Inflammatory macrophage treated with lipopolysaccharide for 4 hours (primary cell): ENCODE measurements around the gene BFSP2.

Source experiments
- DNase-seq: peaks from one replicate; pipeline ENCODE4 v3.0.0-alpha.2; 2020

The BFSP2 gene

DNA sequence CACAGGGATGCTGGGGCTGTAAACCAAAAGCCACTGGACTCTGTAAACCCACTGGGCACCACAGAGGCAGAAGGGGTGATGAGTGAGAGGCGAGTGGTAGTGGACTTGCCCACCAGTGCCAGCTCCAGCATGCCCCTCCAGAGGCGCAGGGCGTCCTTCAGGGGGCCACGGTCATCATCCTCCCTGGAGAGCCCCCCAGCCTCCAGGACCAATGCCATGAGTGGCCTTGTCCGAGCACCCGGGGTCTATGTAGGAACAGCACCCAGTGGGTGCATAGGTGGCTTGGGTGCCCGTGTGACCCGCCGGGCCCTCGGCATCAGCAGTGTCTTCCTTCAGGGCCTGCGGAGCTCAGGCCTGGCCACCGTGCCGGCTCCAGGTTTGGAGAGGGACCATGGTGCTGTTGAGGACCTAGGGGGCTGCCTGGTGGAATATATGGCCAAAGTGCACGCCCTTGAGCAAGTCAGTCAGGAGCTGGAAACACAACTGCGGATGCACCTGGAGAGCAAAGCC is at the start of gene BFSP2:
TSS of gene BFSP2 (plus strand) at position 51 of the 510 bp plus-strand sequence. CDS start at position 79, 28 bp downstream.
- DNase-seq, result no peak

DNA sequence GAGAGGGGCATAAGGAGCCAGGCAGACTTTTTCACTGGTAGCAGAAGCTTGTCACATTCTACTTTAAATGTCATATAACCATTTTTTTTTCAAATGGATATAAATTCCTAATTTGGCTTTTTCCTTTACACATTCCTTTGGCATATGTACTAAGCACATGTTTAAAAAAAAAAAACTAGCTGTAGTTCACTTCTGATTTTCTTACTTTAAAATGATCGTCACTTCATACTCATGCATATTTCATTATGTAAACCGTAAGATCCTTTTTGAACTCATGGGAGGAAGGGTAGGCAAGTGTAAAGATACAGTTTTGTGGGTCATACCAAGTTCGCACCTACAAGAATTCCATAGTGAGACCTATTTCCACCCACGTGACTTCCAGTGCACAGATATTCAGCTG is 45.1 kb upstream of the BFSP2 start:
- no peak for DNase-seq

DNA sequence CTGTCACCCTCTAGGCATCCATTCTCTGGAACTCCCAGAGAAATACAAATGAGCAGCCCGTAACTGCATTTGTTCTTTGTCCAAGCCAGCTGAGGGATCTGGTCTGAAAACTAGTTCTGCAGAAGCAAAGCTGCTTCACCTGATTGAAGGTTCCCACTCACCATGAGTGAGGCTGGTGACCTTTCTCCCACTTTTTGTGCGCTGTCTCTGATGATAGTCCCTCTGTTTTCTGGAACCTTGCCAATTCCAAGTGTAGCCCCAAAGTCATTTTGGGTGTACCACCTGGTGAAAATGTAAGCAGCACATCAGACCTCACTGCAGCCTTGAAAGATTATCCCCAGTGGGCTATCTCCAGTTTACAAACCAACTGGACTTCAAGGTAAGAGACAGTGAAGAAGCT is 39.4 kb upstream of the BFSP2 start:
- DNase-seq, result no peak

- DNase-seq, result no peak
Measured at GRCh38 chr3:133361011-133361410, 38.8 kb upstream of the BFSP2 start.

DNA sequence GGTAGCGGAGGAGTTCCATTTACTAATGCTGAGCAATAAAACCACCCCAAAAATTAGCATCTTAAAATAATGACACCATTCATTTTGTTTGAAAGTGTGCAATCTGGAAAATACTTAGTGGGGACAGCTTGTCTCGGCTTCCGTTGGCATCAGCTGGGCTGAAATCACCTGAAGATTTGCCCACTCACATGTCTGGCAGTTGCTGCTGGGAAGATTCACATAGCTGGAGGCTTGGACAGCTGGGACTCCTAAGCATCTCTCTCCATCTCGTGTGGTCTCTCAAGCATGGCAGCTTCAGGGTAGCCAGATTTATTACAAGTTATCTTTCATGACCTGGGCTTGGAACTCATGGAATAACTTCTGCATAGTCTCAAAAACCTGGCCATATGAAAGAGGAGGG is 38.4 kb upstream of the BFSP2 start:
- no peak for DNase-seq

- DNase-seq, result no peak
Measured at GRCh38 chr3:133362539-133362938, 37.3 kb upstream of the BFSP2 start.

- DNase-seq, result no peak
Measured at GRCh38 chr3:133364704-133365103, 35.2 kb upstream of the BFSP2 start.

- DNase-seq, result no peak
Measured at GRCh38 chr3:133366921-133367320, 32.9 kb upstream of the BFSP2 start.

DNA sequence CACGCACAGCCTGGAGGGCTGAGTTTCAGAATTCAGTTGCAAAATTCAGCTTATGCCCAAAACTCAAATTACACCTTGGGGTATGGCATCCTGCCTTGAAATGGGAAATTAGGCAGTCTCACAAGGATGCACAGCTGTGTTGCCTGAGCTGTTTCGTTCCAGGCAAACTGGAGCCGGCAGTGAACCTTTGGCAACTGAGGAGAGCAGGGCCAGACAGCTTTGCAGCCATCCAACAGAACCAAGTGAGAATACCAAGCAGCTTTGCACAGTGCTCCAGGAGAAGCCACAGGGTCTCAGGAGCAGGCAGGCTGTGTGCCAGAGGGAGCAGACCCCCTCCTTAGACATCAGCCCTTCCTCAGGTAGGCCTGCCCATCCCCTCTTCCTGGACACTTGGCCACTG is 32.5 kb upstream of the BFSP2 start:
- no peak for DNase-seq

- DNase-seq, result no peak
Measured at GRCh38 chr3:133367956-133368355, 31.9 kb upstream of the BFSP2 start.

DNA sequence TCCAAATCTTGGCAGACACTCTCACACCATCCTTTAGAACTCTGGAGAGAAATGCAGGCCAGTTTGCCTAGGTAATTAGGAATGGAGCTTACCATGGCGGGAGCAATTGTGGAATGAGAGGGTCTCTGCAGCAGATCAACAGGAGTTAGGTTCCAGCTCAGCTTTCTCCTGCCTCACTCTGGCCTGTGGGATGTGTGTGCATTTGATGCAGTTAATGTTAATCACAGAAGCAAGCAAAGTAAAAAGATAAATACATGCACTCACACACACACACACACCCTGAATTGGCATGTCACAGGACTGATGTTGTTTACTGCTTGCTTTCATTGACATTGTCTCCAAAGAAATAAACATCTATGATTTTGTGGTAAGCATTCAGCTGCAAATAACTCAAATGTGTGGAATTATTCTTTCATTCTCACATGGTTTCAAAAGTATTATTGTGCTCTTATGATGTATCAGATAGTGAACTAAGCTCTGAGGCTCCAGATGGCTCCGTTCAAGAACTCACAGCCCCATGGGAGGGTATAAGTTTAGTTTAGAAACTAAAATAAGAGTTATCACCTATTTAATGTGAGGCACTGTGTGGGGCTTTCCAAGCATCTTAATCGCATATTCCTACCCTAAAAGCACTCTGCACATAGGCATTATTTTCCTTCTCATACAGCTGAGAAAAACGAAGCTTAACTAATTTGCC is 31.3 kb upstream of the BFSP2 start:
- DNase-seq, result no peak

GRCh38 chr3:133369068-133369440 is 30.8 kb upstream of the BFSP2 start:
- DNase-seq, result no peak

GRCh38 chr3:133371181-133371580 is 28.7 kb upstream of the BFSP2 start:
- no peak for DNase-seq

DNA sequence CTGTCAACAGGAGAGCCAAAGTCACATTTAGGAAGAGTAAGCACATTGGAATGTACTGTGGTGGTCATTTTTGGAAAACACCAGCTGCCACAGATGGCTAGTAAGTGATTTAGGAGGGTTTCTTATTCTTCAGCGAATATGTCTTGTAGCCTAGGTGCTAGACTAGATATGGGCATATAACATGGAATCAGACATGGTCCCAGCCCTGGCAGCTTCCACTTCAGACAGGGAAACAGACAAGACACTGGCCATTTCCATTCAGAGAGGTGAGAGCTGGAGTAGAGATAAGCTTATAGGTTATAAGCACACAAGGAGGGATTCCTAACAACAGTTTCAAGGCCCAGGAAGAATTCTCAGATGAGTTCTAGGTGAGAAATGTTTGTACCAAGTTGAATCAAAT is 28.2 kb upstream of the BFSP2 start:
- no peak for DNase-seq

DNA sequence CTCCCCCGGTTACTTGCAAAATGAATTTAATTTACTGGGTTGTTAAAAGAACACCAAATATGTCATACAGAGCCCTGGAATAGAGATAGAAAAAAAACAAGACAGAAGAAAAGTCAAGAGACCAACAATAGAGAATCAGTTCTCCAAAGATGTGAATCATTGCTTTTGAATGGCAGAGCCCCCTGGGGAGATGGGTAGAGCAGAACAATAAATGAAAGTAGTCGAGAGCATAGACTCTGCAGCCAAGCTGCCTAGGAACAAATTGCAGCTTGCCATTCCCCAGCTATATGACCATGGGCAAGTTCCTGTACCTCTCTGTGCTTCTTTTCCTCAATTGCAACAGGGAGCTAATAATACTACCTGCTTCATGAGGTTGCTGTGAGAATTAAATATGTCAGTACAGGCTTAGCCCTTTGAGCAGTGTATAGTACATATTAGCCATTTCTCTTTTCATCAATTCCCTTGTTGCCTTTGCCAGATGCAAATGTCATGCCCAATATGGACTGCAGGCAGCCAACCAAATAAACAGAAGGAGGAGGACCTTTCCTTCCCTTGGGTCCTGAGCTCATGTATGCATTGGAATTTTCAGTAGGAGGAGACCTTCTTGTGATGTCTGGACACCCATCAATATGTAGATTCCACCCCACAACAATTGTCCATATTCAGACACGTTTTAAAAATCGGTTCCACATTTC is 25.0 kb upstream of the BFSP2 start:
- DNase-seq, result no peak

GRCh38 chr3:133375403-133375745 is 24.5 kb upstream of the BFSP2 start:
- no peak for DNase-seq

- DNase-seq, result no peak
Measured at GRCh38 chr3:133376810-133377209, 23.0 kb upstream of the BFSP2 start.

- DNase-seq, result peak; percentile 36
Measured at GRCh38 chr3:133377396-133377795, 22.5 kb upstream of the BFSP2 start.

GRCh38 chr3:133379926-133380325 is 19.9 kb upstream of the BFSP2 start:
- DNase-seq, result no peak

DNA sequence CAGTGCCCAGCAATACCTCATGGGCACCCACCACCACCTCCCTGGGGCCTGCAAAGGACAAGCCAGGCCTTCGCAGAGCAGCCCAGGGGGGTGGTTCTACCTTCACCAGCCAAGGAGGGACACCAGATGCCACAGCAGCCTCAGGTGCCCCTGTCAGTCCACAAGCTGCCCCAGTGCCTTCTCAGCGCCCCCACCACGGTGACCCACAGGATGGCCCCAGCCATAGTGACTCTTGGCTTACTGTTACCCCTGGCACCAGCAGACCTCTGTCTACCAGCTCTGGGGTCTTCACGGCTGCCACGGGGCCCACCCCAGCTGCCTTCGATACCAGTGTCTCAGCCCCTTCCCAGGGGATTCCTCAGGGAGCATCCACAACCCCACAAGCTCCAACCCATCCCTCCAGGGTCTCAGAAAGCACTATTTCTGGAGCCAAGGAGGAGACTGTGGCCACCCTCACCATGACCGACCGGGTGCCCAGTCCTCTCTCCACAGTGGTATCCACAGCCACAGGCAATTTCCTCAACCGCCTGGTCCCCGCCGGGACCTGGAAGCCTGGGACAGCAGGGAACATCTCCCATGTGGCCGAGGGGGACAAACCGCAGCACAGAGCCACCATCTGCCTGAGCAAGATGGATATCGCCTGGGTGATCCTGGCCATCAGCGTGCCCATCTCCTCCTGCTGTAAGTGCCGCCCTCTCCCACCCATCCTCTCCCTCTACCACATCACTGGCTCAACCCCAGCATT is 19.2 kb upstream of the BFSP2 start:
- DNase-seq, result no peak

DNA sequence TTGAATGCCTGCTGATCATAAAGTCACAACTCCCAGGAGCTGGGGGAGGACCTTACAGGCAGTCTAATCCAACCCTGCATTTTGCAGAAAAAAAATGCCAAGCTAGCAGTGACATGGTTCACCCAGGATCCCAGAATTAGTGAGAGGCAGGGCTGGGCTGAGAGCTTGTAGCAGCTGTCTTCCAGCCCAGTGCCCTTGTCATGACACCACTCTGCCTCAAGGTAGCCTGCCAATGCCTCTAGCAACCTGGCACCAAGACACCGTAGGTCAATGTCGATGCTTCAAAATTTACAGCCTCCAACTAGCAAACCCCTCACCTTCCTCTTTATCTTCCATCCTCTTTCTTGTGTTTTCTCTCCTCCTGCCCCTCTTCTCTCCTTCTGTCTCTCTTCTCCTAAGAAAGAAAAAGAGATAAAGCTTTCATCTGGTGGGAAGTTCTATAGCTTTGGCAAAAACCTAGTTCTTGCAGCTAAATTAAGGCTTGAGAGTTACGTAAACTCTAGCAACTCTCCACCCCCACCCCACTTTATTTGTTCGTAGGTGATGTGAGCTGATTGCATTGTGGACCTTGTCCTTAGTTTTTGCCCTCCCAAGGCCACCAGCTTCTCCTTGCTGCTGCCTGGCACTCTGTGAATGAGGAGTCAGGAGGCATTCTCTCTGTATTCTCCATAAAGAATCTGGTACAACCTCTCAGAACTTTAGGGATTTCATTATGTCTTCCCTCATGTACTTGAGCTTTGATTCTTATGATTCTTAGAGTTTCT is 18.3 kb upstream of the BFSP2 start:
- DNase-seq, result no peak

GRCh38 chr3:133383175-133383574 is 16.7 kb upstream of the BFSP2 start:
- no peak for DNase-seq

- DNase-seq, result no peak
Measured at GRCh38 chr3:133383741-133384140, 16.1 kb upstream of the BFSP2 start.
